GM12878 (cell line): ENCODE data around the gene HINT2. TPM values are rescaled to one million over a fixed set of nuclear protein-coding genes. Genes with fewer than 3 reads are reported as not detected.

Source experiments
- ATAC-seq: fragments of 200-7000 bp; cut with Tn5 transposase; 3 replicates; pipeline ENCODE4 v1.9.1; 2020; ENCODE audit warnings: mild to moderate bottlenecking, moderate library complexity
- BruUV-seq: library from RNA; stranded (reverse); fragments of 400-500 nt; replicated peaks from 2 replicates; lab custom pipeline; 2021; lab: Mats Ljungman, UMichigan
- CTCF ChIA-PET: fragments of 300-600 bp; sonication (Branson Sonifier 250); formaldehyde crosslinking; extraction: SDS; loops from one replicate; lab custom pipeline; 2021; ENCODE audit warnings: inconsistent platforms; lab: Yijun Ruan, JAX
- POLR2A ChIA-PET: fragments of 350-600 bp; formaldehyde crosslinking; extraction: SDS; loops from one replicate; lab custom pipeline; 2021; ENCODE audit warnings: inconsistent platforms; lab: Charles Lee
- RAD21 ChIA-PET: fragments of 300-600 bp; sonication (Branson Sonifier 250); formaldehyde crosslinking; loops from one replicate; lab custom pipeline; 2023; ENCODE audit warnings: antibody characterized with exemption; ENCODE audit not compliant: unreplicated experiment; lab: Charles Lee
- SMC1A ChIA-PET: fragments of 300-600 bp; sonication (Branson Sonifier 250); formaldehyde crosslinking; loops from one replicate; lab custom pipeline; 2023; ENCODE audit not compliant: unreplicated experiment, uncharacterized antibody; lab: Charles Lee
- DNase-seq: peaks from one replicate; pipeline ENCODE4 v3.0.0-alpha.2; 2011; ENCODE audit warnings: low read depth, low spot score
- FAIRE-seq: peaks from 3 replicates; lab custom pipeline; 2011; peaks lifted over from hg19 to GRCh38; lab: Jason Lieb, UNC
- H2AFZ ChIP-seq: 2 replicates; pipeline ENCODE4 v1.6.0; 2011; ENCODE audit warnings: low read depth, low read length, control low read depth; ENCODE audit not compliant: control insufficient read depth
- H3K27ac ChIP-seq: 2 replicates; pipeline ENCODE4 v1.5.1; 2011; ENCODE audit warnings: control low read depth; ENCODE audit not compliant: control insufficient read depth, insufficient read depth
- H3K27me3 ChIP-seq, 2 experiments: replicated peaks in 1 of 2; 2 replicates each; pipeline versions ENCODE4 v1.6.0 to v1.6.1; 2011; ENCODE audit warnings: low read length in 1 of 2; ENCODE audit not compliant: control insufficient read depth in 2 of 2, insufficient read depth in 2 of 2
- H3K36me3 ChIP-seq, 2 experiments: 2 replicates each; pipeline ENCODE4 v1.5.1; 2011; ENCODE audit warnings: low read length in 1 of 2; ENCODE audit not compliant: control insufficient read depth in 2 of 2, insufficient read depth in 2 of 2
- H3K4me1 ChIP-seq: 2 replicates; pipeline ENCODE4 v1.6.1; 2011; ENCODE audit warnings: mild to moderate bottlenecking, low read length, moderate library complexity, mixed read lengths; ENCODE audit not compliant: control insufficient read depth, insufficient read depth
- H3K4me2 ChIP-seq: 2 replicates; pipeline ENCODE4 v1.6.0; 2011; ENCODE audit warnings: control low read depth; ENCODE audit not compliant: control insufficient read depth, insufficient read depth
- H3K4me3 ChIP-seq: fragments of 200-600 bp; sonication (generic); 2 replicates; pipeline ENCODE4 v1.5.1; 2016
- H3K79me2 ChIP-seq: 2 replicates; pipeline ENCODE4 v1.6.0; 2011; ENCODE audit warnings: low read length; ENCODE audit not compliant: control insufficient read depth, insufficient read depth
- H3K9ac ChIP-seq: 2 replicates; pipeline ENCODE4 v1.8.0; 2011; ENCODE audit warnings: low read length, control low read depth, mixed read lengths; ENCODE audit not compliant: control insufficient read depth, insufficient read depth
- H3K9me3 ChIP-seq: replicated peaks from 3 replicates; pipeline ENCODE4 v1.5.1; 2011; ENCODE audit warnings: mild to moderate bottlenecking, low read length; ENCODE audit not compliant: control insufficient read depth, insufficient read depth
- H4K20me1 ChIP-seq: 2 replicates; pipeline ENCODE4 v1.6.0; 2011; ENCODE audit not compliant: control insufficient read depth, insufficient read depth
- ASH2L ChIP-seq: fragments of 300-600, 200-600 bp; sonication (generic); IDR thresholded peaks from 2 replicates; pipeline ENCODE4 v1.6.1; 2017; ENCODE audit warnings: low read depth, mild to moderate bottlenecking, borderline replicate concordance
- BRCA1 ChIP-seq: IDR thresholded peaks from 2 replicates; pipeline ENCODE4 v1.6.1; 2011; ENCODE audit warnings: low read depth, low read length, improper control_type of control experiment
- MAX ChIP-seq: IDR thresholded peaks from 2 replicates; pipeline ENCODE4 v1.6.1; 2012; ENCODE audit warnings: low read depth, low read length, improper control_type of control experiment
- NRF1 ChIP-seq: conservative IDR thresholded peaks from 2 replicates; pipeline ENCODE4 v1.6.1; 2011; ENCODE audit warnings: mild to moderate bottlenecking, low read depth, low read length, improper control_type of control experiment
- SKIL ChIP-seq: fragments of 450-650 bp; IDR thresholded peaks from 2 replicates; pipeline ENCODE4 v1.6.1; 2017; ENCODE audit warnings: mild to moderate bottlenecking, low read depth, inconsistent platforms; ENCODE audit not compliant: poor library complexity, severe bottlenecking
- ZNF24 ChIP-seq: fragments of 450-650 bp; IDR thresholded peaks from 2 replicates; pipeline ENCODE4 v1.6.1; 2017; ENCODE audit warnings: antibody characterized with exemption, mild to moderate bottlenecking
- ZNF592 ChIP-seq: fragments of 450-650 bp; IDR thresholded peaks from 2 replicates; pipeline ENCODE4 v1.6.1; 2017; ENCODE audit warnings: mild to moderate bottlenecking, moderate library complexity
- WGBS: methylation state at CpG from one replicate; pipeline ENCODE4 v1.1.6; 2016; ENCODE audit warnings: low lambda C conversion rate; ENCODE audit not compliant: insufficient replicate concordance, insufficient coverage; ENCODE audit errors: missing lambda C conversion rate; 5-methylcytosine and 5-hydroxymethylcytosine counted together
- in situ Hi-C: fragments of 300-500 bp; cut with MboI; formaldehyde crosslinking; loops from 9 replicates; pipeline ENCODE4 v1.14.3; 2018; ENCODE audit warnings: mixed read lengths
- intact Hi-C: fragments of 100-400 bp; cut with micrococcal nuclease; formaldehyde crosslinking; loops from one replicate; pipeline ENCODE4 v1.14.2; 2022; ENCODE audit not compliant: unreplicated experiment
- polyA plus RNA-seq, 11 experiments: library from polyadenylated mRNA; depleted of rRNA in 4 of 11; unstranded in 6 of 11; stranded (reverse) in 5 of 11; fragments of >200 nt; fragmentation: Nextera tagmentation in 4 of 11; fragmentation: Illumina TruSeq in 1 of 11; extraction: Ambion mirVana in 4 of 11; extraction: Trizol in 1 of 11; gene quantifications; 1 replicate in 1 of 11; 2 replicates in 10 of 11; pipeline versions ENCODE4 v1.2.1 to v1.2.3, GENCODE V29; 2011 to 2016; ENCODE audit warnings: inconsistent platforms in 2 of 11, missing spikeins in 2 of 11, low read depth in 1 of 11
- total RNA-seq, 4 experiments: library from RNA; depleted of rRNA in 3 of 4; stranded (reverse); fragments of >200 nt in 3 of 4; fragmentation: Illumina TruSeq in 1 of 4; extraction: Trizol in 1 of 4; gene quantifications; 2 replicates each; pipeline versions ENCODE4 v1.2.1 to v1.2.3, GENCODE V29; 2013 to 2021
- TF ChIP-seq, protein P1 (sequence below): IDR thresholded peaks from 2 replicates; pipeline ENCODE4 v1.6.1; 2011; ENCODE audit warnings: borderline replicate concordance, low read depth, mild to moderate bottlenecking, moderate library complexity, low read length; ENCODE audit not compliant: insufficient read depth, poor library complexity, severe bottlenecking

Gene HINT2
- total and polyA plus RNA-seq, 10 of the 15 experiments (the other 5 are each of a cell fraction or from before 2014, with no cell fraction given): 12.1 to 144 (median 51.7) TPM

DNA sequence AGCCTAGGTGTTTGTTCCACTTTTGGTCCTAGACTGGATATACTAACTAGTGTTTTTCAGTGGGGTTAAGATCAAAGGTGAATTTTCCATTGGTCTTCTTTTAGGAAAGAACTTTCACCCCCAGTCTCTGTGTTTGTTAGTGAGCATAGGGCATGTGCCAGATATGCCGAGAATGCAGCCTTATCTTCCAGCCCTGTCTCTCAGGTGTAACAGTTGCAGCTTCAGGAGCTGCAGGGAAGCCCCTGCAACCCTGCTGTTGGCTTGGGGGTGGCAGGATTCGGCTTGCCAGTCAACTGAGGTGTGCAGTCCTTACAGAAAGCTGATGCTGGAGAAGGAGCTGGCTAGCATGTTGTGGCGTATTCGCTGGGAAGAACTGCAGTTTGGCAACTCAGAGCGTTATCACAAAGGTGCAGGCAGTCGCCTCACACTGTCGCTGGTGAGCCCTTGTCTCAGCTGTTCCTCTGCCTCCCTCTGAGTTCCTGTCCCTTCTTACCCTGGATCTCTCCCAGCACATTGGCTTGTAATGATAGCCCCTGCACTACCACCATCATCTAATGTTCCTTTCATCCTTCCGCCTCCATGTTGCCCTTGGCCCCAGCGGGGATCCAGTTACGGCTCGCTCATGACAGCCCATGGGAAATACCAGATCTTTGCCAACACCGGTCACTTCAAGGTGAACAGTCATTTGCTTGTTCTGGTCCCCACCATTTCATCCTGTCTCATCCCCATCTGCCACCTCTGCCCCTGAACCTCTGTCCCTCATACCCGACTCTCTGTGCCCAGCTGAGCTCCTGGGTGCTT is 13.3 kb downstream of the HINT2 start (continued):
- TF ChIP-seq ZNF592 (no peak), MAX (no peak), BRCA1 (no peak)

DNA sequence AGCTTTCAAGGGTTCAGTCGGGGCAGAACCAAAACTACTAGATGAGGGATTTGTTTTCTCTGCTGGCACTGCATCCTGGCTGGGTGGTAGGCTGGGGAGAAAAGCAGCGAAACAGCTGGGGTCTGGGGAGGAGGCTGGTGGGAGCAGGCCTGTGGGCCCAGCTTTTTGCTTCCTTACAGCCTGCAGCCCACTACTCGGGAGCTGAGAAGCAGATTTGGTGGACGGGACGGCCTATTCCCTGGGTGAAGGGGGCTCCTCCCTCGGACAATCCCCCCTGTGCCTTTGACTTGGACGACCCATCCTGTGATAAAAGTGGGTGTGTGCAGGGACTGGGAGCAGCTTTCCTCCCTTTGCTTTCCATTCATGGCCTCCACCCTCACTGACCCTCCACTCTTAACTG is 14.3 kb downstream of the HINT2 start:
- peaks cover 21% of the 10 kb centered on the region for H3K4me1 ChIP-seq
- no peak for DNase-seq
- H2AFZ ChIP-seq: no peak overlapping the region
- no peak for ATAC-seq
- intact Hi-C loops: no loop called here
- H3K27me3 ChIP-seq: no peaks in the 10 kb centered on the region
- in situ Hi-C loops: no loop called here
- H3K9ac ChIP-seq: no peak overlapping the region
- no peaks in the 10 kb centered on the region for H3K9me3 ChIP-seq
- FAIRE-seq: no peak
- no peak overlapping the region for H3K4me2 ChIP-seq
- no peak overlapping the region for H3K4me3 ChIP-seq
- H3K27ac ChIP-seq: no peak overlapping the region
- ChIA-PET POLR2A (no interaction called here), SMC1A (no interaction called here), RAD21 (no interaction called here), CTCF (interaction anchor here (1.2 kb wide), 1 partner anchor 10 kb away, joined by 4 read pairs; no protein-coding TSS in a partner anchor)
- BruUV-seq: no TSS peak
- H3K36me3 ChIP-seq: peaks cover 0 to 17% of the 10 kb centered on the region in 2 experiments; a peak in 2 of 4 replicates
- H4K20me1 ChIP-seq: no peaks in the 10 kb centered on the region
- no peaks in the 10 kb centered on the region for H3K79me2 ChIP-seq
- TF ChIP-seq ASH2L: no peak
- no peak for TF ChIP-seq NRF1
- TF ChIP-seq, protein P1, sequence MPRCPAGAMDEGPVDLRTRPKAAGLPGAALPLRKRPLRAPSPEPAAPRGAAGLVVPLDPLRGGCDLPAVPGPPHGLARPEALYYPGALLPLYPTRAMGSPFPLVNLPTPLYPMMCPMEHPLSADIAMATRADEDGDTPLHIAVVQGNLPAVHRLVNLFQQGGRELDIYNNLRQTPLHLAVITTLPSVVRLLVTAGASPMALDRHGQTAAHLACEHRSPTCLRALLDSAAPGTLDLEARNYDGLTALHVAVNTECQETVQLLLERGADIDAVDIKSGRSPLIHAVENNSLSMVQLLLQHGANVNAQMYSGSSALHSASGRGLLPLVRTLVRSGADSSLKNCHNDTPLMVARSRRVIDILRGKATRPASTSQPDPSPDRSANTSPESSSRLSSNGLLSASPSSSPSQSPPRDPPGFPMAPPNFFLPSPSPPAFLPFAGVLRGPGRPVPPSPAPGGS: no peak
- TF ChIP-seq ZNF24: no peak
- TF ChIP-seq SKIL: no peak
- 88% methylated on average over 6 of the region's 7 CpGs for WGBS
